ENCODE data around the gene ADAM15. TPM values are rescaled to one million over a fixed set of nuclear protein-coding genes. Genes with fewer than 3 reads are reported as not detected.

The ADAM15 gene
- total RNA-seq, 4 donors from 2014 or later = 304 to 327 (median 321) TPM

GRCh38 chr1:155026588-155026987 lies 24.5 kb upstream of the ADAM15 start:
- TF ChIP-seq CTCF (IDR thresholded peaks at IDR 0.05) = no peak
- TF ChIP-seq POLR2AphosphoS5 (IDR thresholded peaks at IDR 0.05) = no peak
- TF ChIP-seq POLR2A (IDR thresholded peaks at IDR 0.05) = no peak
- TF ChIP-seq EP300 (IDR thresholded peaks at IDR 0.05) = no peak

DNA sequence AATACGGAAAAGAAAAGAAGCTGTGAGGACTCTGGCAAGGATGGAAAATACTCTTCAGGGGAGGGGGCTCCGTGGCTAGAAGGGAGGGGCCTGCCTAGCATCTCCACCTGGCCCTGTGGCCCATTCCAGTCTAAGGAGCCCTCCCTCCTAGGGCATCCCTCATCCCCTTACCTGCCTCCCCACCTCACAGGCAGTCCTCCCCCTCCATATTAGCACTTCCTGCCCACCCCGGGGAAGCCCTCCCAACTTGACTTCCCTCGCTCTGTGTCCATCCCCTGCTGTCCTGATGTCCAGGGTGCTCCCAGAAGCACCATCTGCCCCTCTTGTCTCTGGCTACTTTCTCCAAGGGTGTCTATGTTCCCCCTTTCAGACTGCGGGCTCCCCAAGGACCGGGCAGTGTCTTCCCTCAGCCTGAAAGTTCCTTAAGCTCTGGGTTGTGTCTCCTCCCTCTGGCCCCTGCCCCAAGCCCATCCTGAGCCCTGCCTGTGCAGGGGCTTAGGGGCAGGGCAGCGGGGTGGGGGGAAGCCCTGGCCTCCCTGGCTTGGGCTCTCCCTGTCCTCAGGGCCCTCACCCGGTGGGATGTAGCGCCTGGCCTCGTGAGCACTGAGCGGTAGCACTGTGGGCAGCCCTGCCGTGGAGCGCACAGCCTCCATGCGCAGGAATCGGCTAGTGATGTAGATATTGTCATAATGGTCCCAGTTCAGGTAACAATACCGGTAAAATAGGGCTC lies 21.4 kb upstream of the ADAM15 start:
- Histone ChIP-seq H3K4me1 (peaks cover 4% of the 10 kb centered on the region), H3K9me3 (no peaks in the 10 kb centered on the region), H3K27ac (no peak overlapping the region), H3K36me3 (no peaks in the 10 kb centered on the region), H3K27me3 (no peaks in the 10 kb centered on the region), H3K4me3 (no peak overlapping the region)
- TF ChIP-seq CTCF (IDR thresholded peaks at IDR 0.05) = no peak
- no peak for TF ChIP-seq EP300 (IDR thresholded peaks at IDR 0.05)
- TF ChIP-seq POLR2AphosphoS5 (IDR thresholded peaks at IDR 0.05) = no peak
- no peak for TF ChIP-seq POLR2A (IDR thresholded peaks at IDR 0.05)
- DNase-seq (ENCODE audit: low spot score in 2 of 2) = no peak
- 81% methylated on average over 6 of the region's 16 CpGs for WGBS

More at GRCh38 chr1:155026588-155026987, 24.5 kb upstream of the ADAM15 start:
- peaks cover 13% of the 10 kb centered on the region for H3K4me1 ChIP-seq
- no peaks in the 10 kb centered on the region for H3K36me3 ChIP-seq
- 67% methylated on average over 2 of the region's 6 CpGs for WGBS
- no peaks in the 10 kb centered on the region for H3K9me3 ChIP-seq
- no peak for DNase-seq (ENCODE audit: low spot score in 2 of 2)
- no peak overlapping the region for H3K27ac ChIP-seq
- no peaks in the 10 kb centered on the region for H3K27me3 ChIP-seq
- no peak overlapping the region for H3K4me3 ChIP-seq

- no peak for DNase-seq (ENCODE audit: low spot score in 2 of 2)
- Histone ChIP-seq H3K4me3 (no peak overlapping the region), H3K4me1 (peaks cover 4% of the 10 kb centered on the region), H3K36me3 (no peaks in the 10 kb centered on the region), H3K9me3 (no peaks in the 10 kb centered on the region), H3K27me3 (no peaks in the 10 kb centered on the region), H3K27ac (no peak overlapping the region)
- WGBS = no CpG with 5 or more reads among the region's 15 CpGs
- TF ChIP-seq POLR2AphosphoS5 (IDR thresholded peaks at IDR 0.05) = no peak
- no peak for TF ChIP-seq POLR2A (IDR thresholded peaks at IDR 0.05)
- TF ChIP-seq CTCF (IDR thresholded peaks at IDR 0.05) = no peak
- no peak for TF ChIP-seq EP300 (IDR thresholded peaks at IDR 0.05)
Measured at GRCh38 chr1:155030243-155030795, 20.8 kb upstream of the ADAM15 start.

- DNase-seq (ENCODE audit: low spot score in 2 of 2) = no peak
- 85% methylated on average over 11 of the region's 11 CpGs for WGBS
- no peaks in the 10 kb centered on the region for H3K27me3 ChIP-seq
- no peak overlapping the region for H3K27ac ChIP-seq
- peaks cover 4% of the 10 kb centered on the region for H3K4me1 ChIP-seq
- no peaks in the 10 kb centered on the region for H3K9me3 ChIP-seq
- TF ChIP-seq POLR2A (IDR thresholded peaks at IDR 0.05) (no peak), EP300 (IDR thresholded peaks at IDR 0.05) (no peak), CTCF (IDR thresholded peaks at IDR 0.05) (no peak), POLR2AphosphoS5 (IDR thresholded peaks at IDR 0.05) (no peak)
- no peaks in the 10 kb centered on the region for H3K36me3 ChIP-seq
- no peak overlapping the region for H3K4me3 ChIP-seq
Measured at GRCh38 chr1:155030899-155031298, 20.2 kb upstream of the ADAM15 start.

DNA sequence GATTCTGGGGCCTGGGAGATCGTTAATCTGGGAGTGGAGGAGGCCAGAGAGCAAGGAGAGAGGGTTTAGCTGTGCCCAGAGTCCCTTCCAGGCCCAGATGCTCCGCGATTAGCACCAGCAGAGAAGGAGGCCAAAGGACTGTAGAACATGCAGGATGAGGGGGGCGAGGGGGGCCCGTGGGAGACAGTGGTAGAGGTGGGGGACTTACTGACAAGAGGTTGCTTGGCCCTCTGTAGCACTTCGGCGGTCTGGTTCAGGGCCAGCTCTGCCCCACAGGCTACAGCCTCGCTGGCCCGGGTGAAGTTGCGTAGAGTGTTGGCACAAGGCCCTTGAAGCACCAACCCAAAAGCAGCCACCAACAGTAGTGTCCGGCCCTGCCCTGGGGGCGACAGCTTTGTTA lies 18.2 kb upstream of the ADAM15 start:
- Histone ChIP-seq H3K36me3 (no peaks in the 10 kb centered on the region), H3K4me3 (no peak overlapping the region), H3K4me1 (peaks cover 18% of the 10 kb centered on the region), H3K27ac (no peak overlapping the region), H3K27me3 (no peaks in the 10 kb centered on the region), H3K9me3 (no peaks in the 10 kb centered on the region)
- TF ChIP-seq POLR2AphosphoS5 (IDR thresholded peaks at IDR 0.05) (no peak), EP300 (IDR thresholded peaks at IDR 0.05) (no peak), POLR2A (IDR thresholded peaks at IDR 0.05) (no peak), CTCF (IDR thresholded peaks at IDR 0.05) (no peak)
- no peak for DNase-seq (ENCODE audit: low spot score in 2 of 2)
- WGBS = 89% methylated on average over 7 of the region's 12 CpGs

Data from suprapubic skin (tissue), 4 donors.